DMS153 (cell line): ENCODE measurements around the gene TAF11L5.
"Not testable (repeated sequence)": the region's sequence is repeated elsewhere in the genome, so short reads cannot be mapped to it uniquely, and the experiment has no call there.

Experiments used
- DNase-seq: peaks from one replicate; lab custom pipeline; 2025; lab: John Stamatoyannopoulos, UW

The TAF11L5 gene

DNA sequence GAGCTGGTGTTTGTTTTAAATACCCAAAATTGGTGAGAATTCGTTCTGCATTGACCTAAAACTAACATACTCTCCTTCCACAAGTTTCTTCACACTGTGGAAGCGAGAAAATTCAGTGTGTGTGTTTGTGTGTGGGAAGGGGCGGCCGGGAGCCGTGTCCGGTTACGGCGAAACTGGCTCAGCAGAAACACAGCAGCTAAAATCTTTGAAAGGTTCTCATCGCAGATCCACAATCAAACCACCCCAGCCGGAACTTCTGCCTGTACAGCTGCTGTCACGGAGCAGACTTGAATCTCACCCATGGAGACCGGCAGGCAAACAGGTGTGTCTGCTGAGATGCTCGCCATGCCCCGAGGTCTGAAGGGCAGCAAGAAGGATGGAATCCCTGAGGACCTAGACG lies at the start of gene TAF11L5:
Gene TAF11L5 (plus strand): TSS at position 301 of the 400 bp plus-strand sequence.
- DNase-seq, result not testable (repeated sequence)

DNA sequence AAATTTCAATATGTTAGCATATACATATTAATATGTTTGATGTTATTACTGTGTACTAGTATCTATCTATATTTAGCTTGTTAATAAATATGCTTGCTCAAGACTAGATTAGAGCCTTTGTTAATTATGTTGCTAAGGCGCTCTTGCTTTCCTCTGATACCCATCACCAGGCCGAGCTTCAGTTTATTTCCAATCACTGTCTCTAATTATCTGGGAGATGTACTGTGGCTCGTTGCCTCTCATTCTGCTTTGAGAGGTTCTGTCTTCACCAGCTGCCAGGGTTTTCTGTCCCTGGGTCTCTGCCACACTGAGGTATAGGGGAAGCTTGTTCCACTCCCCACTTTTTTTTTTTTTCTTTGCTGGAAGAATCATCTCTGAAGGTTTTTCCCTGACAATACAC lies 48.0 kb upstream of the TAF11L5 start:
- no peak for DNase-seq

DNA sequence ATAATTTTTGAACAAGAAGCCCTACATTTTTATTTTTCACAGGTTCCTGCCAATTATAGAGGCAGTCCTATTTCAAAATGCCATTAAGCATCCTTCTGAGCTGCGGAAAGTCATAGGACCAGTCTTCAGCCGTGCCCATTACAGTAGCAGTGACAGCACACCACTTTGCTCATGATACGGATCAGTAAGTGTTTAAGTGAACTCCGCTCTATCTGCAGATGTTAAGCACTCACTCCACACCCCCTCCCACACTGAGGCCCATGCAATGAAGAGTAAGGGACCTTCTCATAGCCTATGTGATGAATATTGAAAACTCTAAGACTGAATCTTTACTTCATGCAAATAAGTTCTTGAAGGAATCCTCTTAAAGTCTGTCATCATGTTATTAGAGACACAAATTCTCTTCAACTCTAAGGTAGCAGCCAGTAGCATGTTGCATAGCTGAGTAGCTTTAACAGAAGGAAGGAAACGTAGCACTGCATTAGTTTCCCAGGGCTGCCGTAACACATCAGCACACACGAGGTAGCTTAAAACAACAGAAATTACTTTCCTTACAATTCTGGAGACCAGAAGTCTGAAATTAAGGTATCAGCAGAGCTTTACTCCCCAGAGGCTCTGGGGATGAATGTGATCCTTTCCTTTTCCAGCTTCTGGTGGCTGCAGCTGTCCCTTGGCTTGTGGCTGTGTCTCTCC lies 47.3 kb upstream of the TAF11L5 start:
- DNase-seq, result no peak

DNA sequence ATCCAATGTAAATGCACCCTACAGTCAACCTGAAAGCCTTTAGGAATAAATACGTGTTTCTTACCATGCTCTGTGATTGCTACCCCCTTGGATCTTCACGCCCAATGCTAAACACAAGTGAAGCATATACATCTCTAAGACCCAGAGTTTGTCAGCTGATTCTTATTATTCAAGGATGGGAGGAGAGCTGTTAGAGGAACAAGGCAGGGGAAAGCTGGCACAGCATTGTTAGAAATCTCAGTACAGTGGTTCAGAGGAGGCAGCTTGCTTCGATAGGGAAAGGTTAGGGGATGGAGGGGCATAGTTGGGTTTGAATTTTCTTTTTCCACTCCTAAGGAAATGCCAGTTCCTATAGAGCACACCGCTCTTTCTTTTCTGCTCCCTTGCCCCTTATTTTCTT lies 43.7 kb upstream of the TAF11L5 start:
- no peak for DNase-seq

DNA sequence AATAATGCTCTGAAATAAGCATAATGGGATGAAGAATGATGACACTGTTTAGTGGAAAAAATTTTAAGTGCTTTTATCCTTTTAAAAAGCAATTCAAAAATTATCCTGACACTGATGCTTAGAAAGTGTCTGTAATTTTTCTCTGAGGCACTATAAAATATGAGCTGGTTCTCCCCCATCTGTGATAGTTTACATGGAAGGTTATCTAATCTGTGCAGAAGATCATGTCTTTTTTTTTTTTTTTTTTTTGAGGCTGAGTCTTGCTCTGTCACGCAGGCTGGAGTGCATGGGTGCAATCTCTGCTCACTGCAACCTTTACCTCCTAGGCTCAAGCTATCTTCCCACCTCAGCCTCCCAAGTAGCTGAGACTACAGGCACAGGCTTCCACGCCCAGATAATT lies 42.2 kb upstream of the TAF11L5 start:
- DNase-seq, result no peak

DNA sequence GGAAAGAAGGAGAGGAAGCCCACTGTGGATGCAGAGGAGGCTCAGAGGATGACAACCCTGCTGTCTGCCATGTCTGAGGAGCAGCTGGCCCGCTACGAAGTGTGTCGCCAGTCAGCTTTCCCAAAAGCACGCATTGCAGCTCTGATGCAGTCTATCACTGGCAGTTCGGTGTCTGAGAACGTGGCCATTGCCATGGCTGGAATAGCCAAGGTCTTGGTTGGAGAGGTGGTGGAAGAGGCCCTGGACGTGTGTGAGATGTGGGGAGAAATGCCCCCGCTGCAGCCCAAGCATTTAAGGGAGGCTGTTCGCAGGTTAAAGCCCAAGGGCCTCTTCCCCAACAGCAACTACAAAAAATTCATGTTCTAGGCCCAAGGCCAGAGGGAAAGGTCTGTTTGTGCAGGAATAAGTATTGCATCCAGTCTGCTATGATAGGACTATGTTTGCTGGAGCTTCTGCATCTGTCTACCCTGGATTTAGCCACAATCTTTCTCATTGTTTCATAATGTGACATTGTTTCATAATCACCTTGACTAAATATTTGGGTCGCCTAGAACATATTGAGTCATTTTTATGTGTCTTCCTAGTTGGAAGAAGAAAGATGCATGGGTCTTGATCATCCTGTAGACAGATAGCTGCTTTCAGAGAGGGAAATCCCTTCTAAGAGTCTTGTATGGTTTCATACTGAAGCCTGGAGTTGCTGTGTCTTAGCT lies 38.4 kb upstream of the TAF11L5 start:
- not testable (repeated sequence) for DNase-seq

DNA sequence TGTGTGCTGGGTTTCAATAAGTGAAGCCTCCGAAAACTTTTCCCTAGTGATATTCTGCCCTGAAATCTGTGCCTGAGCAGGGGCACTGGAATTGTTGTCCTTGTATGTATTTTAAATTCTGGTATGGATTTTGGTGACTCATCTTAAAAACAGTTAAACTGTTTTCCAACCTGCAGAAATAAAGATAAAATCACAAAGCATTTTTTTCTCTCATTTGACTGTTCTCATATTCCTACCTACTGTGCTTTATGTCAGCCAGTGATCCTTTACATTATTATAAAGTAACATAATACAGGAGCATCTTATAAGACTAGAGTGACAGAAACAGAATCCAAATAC lies 37.9 kb upstream of the TAF11L5 start:
- DNase-seq, result no peak

DNA sequence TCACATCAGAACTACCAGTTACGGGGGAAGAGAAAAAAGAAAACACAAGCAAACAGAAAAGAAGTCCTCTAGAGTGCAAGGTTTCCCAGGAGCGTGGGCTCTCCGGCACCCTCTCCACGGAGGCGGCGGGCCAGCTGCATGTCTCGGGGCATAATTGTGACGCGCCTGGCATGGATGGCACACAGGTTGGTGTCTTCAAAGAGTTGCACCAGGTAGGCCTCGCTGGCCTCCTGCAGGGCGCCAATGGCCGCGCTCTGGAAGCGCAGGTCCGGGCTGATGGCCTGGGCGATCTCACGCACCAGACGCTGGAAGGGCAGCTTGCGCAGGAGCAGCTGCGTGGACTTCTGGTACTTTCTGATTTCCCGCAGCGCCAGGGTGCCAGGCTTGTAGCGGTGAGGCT lies 33.8 kb upstream of the TAF11L5 start:
- not testable (repeated sequence) for DNase-seq

DNA sequence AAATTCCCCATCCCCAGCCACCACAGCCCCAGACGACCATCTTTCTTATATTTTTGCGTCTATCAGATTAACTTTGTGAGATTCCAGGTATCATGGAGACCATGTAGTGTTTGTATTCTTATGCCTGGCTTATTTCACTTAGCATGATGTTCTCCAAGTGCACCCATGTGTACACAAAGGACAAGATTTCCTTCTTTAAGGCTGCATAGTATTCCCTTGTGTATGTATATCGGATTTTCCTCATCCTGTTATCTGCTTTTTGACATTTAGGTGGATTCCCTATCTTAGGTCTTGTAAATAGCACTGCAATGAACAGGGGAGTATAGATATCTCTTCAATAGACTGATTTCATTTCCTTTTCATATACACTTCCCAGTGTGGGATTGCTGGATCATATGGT lies 32.3 kb upstream of the TAF11L5 start:
- DNase-seq, result no peak

DNA sequence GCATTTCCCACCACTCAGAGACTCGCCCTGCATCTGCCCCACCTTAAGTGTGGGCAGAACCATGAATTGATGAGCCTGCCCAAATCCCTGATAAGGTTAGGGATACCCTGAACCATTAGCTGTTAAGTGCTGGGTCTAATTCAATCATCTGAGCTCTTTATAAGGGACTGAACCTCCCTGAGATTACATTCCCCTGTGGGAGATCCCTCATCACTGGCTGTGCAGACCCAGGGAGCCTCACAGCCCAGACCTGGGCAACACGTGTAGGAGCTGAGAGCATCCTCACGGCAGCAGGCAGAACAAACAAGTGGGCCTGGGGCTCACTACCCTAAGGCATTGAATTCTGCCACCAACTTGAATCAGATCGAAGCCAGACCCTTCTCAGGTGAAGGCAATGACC lies 27.6 kb upstream of the TAF11L5 start:
- no peak for DNase-seq

DNA sequence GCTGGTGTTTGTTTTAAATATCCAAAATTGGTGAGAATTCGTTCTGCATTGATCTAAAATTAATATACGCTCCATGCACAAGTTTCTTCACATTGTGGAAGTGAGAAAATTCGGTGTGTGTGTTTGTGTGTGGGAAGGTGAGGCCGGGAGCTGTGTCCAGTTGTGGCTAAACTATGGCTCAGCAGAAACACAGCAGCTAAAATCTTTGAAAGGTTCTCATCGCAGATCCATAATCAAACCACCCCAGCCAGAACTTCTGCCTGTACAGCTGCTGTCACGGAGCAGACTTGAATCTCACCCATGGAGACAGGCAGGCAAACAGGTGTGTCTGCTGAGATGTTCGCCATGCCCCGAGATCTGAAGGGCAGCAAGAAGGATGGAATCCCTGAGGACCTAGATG lies 27.1 kb upstream of the TAF11L5 start, which contains the start of gene TAF11L2:
Gene TAF11L2 (plus strand): TSS at position 301 of the 400 bp plus-strand sequence.
- not testable (repeated sequence) for DNase-seq

DNA sequence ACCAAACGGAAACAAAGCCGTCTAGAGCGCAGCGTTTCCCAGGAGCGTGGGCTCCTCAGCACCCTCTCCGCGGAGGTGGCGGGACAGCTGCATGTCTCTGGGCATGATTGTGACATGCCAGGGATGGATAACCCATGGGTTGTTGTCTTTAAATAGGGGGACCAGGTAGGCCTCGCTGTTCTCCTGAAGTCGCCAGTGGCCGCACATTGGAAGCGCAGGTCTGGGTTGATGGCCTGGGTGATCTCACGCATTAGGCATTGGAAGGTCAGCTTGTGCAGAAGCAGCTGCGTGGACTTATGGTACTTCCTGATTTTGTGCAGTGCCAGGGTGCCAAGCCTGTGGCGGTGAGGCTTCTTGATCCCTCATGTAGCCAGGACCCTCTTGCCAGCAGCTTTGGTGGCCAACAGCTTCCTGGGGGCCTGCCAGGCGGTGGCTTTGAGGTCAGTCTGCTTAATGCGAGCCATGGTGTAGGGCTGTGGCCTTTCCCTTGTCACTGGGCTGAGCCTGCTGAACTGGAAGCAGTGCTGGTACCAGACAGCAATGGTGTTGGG lies 13.2 kb upstream of the TAF11L5 start:
- no peak for DNase-seq

DNA sequence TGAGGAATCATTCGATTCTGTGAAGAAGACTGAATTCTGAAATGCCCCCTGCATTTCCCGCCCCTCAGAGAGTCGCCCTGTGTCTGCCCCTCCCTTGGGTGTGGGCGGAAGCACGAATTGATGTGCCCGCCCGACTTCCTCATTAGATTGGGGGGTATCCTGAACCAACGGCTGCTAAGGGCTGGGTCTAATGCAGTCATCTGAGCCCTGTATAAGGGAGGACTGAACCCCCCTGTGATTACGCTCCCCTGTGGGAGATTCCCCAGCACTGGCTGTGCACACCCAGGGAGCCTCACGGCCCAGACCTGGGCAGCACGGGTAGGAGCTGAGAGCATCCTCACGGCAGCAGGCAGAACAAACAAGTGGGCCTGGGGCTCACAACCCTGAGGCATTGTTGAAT lies 7.5 kb upstream of the TAF11L5 start:
- DNase-seq, result not testable (repeated sequence)

DNA sequence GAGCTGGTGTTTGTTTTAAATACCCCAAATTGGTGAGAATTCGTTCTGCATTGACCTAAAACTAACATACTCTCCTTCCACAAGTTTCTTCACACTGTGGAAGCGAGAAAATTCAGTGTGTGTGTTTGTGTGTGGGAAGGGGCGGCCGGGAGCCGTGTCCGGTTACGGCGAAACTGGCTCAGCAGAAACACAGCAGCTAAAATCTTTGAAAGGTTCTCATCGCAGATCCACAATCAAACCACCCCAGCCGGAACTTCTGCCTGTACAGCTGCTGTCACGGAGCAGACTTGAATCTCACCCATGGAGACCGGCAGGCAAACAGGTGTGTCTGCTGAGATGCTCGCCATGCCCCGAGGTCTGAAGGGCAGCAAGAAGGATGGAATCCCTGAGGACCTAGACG lies 7.0 kb upstream of the TAF11L5 start, which contains the start of gene TAF11L3:
Gene TAF11L3 (plus strand): TSS at position 301 of the 400 bp plus-strand sequence.
- not testable (repeated sequence) for DNase-seq

DNA sequence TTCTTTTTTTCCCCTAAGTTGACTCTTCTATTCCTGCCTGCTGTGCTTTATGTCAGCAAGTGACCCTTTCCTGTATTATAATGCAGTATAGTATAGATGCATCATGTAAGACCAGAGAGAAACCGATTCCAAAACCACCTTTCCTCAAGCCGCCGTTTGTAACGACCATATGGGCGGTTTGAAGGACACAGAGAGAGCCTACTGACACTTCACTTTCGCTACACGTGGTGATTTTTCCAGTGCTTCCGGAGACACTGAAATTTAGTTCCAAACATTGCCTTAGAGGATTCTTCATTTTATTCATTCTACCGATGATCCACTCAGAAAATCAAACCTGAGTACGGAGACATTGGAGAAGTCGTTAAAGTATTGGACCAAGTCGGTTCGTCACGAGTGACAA lies 5.5 kb upstream of the TAF11L5 start:
- not testable (repeated sequence) for DNase-seq

DNA sequence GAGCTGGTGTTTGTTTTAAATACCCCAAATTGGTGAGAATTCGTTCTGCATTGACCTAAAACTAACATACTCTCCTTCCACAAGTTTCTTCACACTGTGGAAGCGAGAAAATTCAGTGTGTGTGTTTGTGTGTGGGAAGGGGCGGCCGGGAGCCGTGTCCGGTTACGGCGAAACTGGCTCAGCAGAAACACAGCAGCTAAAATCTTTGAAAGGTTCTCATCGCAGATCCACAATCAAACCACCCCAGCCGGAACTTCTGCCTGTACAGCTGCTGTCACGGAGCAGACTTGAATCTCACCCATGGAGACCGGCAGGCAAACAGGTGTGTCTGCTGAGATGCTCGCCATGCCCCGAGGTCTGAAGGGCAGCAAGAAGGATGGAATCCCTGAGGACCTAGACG lies 3.5 kb upstream of the TAF11L5 start, which contains the start of gene TAF11L4:
Gene TAF11L4 (plus strand): TSS at position 301 of the 400 bp plus-strand sequence.
- not testable (repeated sequence) for DNase-seq

DNA sequence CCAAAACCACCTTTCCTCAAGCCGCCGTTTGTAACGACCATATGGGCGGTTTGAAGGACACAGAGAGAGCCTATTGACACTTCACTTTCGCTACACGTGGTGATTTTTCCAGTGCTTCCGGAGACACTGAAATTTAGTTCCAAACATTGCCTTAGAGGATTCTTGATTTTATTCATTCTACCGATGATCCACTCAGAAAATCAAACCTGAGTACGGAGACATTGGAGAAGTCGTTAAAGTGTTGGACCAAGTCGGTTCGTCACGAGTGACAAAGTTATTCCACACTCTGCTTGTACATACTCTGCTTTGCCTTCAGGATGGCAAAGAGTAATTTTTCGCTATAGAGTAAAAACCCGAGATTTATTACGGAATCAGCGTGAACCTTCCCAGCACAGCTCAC lies 1.5 kb downstream of the TAF11L5 start:
- DNase-seq, result not testable (repeated sequence)

DNA sequence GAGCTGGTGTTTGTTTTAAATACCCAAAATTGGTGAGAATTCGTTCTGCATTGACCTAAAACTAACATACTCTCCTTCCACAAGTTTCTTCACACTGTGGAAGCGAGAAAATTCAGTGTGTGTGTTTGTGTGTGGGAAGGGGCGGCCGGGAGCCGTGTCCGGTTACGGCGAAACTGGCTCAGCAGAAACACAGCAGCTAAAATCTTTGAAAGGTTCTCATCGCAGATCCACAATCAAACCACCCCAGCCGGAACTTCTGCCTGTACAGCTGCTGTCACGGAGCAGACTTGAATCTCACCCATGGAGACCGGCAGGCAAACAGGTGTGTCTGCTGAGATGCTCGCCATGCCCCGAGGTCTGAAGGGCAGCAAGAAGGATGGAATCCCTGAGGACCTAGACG lies 3.3 kb downstream of the TAF11L5 start, which contains the start of gene TAF11L6:
Gene TAF11L6 (plus strand): TSS at position 301 of the 400 bp plus-strand sequence.
- not testable (repeated sequence) for DNase-seq
